ENCODE results near the gene LRRC56.

DNA sequence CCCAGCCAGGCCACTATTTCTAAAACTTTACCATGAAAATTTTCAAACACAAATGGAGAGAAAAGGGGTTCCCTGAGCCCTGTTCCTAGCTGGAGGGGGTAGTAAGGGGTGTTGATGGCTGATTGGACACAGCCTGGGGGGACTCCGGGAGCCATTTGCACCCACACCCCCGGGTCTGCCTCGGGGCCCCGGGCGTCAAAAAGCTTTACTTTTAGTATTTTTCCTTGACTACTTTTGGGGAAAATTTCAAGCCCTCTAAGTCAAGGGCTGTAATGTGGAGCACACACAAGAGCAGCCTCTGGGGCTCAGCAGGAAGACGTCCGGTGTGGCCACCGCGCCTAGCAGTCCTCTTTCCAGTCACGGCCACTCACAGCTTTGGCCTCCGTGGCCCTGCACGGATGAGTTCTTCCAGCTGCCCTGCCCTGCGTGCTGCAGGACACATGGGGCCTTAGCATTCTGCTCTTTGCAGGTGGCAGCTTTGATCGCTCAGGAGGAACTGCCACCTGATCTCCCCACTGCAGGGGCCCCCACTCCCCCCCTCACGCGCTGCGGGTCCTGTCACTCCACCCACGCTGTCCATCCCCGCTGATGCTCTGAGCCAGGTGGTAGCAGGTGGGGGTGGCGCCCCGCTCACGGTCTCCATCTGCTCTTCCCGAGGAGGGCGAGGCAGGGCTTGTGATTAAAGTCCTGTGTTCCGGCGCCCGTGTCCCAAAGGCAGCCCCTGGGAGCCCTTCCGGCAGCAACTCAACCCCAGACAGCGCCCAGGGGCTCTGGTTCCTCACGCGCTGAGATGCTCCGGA lies 44.7 kb upstream of the LRRC56 start:
- TF ChIP-seq POLR2AphosphoS5 (IDR thresholded peaks at IDR 0.05; ENCODE audit: low read depth, low read length) (no peak), REST (IDR thresholded peaks at IDR 0.05; ENCODE audit: insufficient read depth in 1 of 2, low read depth in 2 of 2, low read length in 2 of 2) (no peak), TAF1 (IDR thresholded peaks at IDR 0.05; ENCODE audit: borderline replicate concordance, insufficient read depth, low read length) (no peak)
